Measurements from ENCODE around the gene NRARP.

Gene NRARP

DNA sequence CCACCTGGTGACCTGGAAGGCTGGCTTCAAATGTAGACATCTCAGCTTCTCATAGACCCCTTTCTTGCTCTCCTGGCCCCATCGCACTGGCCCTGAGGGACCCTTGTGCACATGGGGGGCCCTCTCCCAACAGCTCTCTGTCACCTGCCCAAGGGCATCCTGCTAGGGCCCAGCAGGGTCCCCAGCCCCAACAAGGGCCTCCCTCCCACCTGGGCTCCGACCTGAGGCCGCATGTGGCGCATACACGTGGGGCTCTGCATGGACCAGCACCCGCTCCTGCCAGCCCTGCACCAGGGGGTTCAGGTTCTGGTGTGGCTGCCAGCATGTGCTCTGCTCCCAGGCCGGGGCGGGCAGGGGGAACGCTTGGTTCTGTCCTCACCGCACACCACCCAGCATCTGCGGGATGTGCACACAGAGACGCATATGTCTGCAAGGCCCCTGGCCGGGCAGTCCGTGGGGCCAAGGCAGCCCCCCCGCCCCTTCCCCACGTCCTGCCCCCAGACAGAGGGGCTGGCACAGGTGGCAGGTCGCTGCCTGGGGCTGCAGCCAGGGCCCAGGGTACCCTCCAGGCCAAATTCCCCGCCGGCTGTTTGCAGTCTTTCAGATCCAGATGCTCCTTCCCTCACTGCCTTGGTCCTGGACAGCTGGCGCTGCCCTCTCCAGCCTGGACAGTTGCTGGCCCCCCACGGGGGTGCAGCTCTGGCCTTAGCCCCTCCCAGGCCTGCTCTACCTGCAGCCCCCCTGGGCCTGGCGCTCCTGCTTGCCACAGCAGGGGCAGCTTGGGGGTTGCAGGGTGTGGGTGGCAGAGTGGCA, 17.9 kb upstream of the NRARP start:
- H3K4me3 ChIP-seq (replicated peaks in 1 of 2; ENCODE audit: low read depth in 2 of 2, low read length in 2 of 2), result no peak overlapping the region
- TF ChIP-seq, protein P1, sequence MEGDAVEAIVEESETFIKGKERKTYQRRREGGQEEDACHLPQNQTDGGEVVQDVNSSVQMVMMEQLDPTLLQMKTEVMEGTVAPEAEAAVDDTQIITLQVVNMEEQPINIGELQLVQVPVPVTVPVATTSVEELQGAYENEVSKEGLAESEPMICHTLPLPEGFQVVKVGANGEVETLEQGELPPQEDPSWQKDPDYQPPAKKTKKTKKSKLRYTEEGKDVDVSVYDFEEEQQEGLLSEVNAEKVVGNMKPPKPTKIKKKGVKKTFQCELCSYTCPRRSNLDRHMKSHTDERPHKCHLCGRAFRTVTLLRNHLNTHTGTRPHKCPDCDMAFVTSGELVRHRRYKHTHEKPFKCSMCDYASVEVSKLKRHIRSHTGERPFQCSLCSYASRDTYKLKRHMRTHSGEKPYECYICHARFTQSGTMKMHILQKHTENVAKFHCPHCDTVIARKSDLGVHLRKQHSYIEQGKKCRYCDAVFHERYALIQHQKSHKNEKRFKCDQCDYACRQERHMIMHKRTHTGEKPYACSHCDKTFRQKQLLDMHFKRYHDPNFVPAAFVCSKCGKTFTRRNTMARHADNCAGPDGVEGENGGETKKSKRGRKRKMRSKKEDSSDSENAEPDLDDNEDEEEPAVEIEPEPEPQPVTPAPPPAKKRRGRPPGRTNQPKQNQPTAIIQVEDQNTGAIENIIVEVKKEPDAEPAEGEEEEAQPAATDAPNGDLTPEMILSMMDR (IDR thresholded peaks at IDR 0.05; ENCODE audit: low read depth, low read length), result no peak
- DNase-seq (ENCODE audit: low read depth in 2 of 2), result no peak

- DNase-seq (ENCODE audit: low read depth in 2 of 2), result peak in 1 of 2 donors; percentile 70
- H3K4me3 ChIP-seq (replicated peaks in 1 of 2; ENCODE audit: low read depth in 2 of 2, low read length in 2 of 2), result no peak overlapping the region
- TF ChIP-seq, protein P1 (IDR thresholded peaks at IDR 0.05; ENCODE audit: low read depth, low read length), result peak; percentile 63
These were observed 17.1 kb upstream of the NRARP start for GRCh38 chr9:137319011-137319738.

- DNase-seq (ENCODE audit: low read depth in 2 of 2), result no peak
- H3K4me3 ChIP-seq (replicated peaks in 1 of 2; ENCODE audit: low read depth in 2 of 2, low read length in 2 of 2), result no peak overlapping the region
- TF ChIP-seq, protein P1 (IDR thresholded peaks at IDR 0.05; ENCODE audit: low read depth, low read length), result no peak
These were observed 16.5 kb upstream of the NRARP start for GRCh38 chr9:137318602-137319001.

DNA sequence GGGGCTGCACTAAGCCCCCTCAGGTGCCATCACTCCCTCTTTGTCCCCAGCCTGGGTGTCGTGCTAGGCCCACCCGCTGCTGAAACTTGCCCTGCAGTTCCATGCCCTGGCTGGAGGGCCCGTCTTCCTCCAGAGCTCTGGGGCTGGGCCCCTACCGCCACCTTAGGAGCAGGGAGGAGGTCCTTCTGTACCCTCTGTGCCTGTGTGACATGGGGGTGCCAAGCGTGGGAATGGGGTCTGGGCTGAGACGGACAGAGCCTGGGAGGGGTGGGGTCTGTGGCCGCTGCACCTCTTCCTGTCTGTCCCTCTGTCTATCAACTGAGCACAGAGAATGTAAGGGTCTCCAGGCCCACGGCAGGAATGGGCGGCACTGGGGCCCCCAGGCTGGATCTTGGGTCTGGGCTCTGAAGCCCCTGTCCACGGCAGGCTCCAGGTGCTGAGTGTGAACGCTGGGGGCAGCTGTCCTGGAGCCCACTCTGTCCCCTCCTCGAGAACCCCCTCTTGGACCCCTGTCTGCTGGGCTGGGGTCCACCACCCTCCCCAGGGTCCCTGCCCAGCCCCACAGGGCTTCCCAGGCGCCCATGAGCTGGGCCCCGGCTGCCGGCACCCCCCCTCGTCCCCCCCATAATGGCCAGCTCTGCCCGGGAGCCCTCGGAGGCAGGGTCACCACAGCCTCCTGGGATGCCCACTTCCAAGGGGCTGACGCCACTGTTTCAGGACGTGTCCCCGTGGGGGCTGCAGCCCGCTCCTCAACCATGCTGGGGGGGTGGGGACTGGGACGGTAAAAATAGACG, 15.8 kb upstream of the NRARP start:
- no peak for DNase-seq (ENCODE audit: low read depth in 2 of 2)
- no peak overlapping the region for H3K4me3 ChIP-seq (replicated peaks in 1 of 2; ENCODE audit: low read depth in 2 of 2, low read length in 2 of 2)
- TF ChIP-seq, protein P1 (IDR thresholded peaks at IDR 0.05; ENCODE audit: low read depth, low read length), result no peak

- TF ChIP-seq, protein P1 (IDR thresholded peaks at IDR 0.05; ENCODE audit: low read depth, low read length), result no peak
- DNase-seq (ENCODE audit: low read depth in 2 of 2), result no peak
These were observed 15.1 kb upstream of the NRARP start for GRCh38 chr9:137317021-137317717.

More at GRCh38 chr9:137317021-137317717, 15.1 kb upstream of the NRARP start:
- H3K4me3 ChIP-seq (replicated peaks in 1 of 2; ENCODE audit: low read depth in 2 of 2, low read length in 2 of 2), result no peak overlapping the region
